HG03342 (cell line): ENCODE data around the gene GALNT14.

Source experiments
- ATAC-seq: cut with Tn5 transposase; IDR thresholded peaks from one replicate; pipeline ENCODE4 v1.9.1; 2021; ENCODE audit warnings: mild to moderate bottlenecking, moderate library complexity; ENCODE audit not compliant: unreplicated experiment

The GALNT14 gene

DNA sequence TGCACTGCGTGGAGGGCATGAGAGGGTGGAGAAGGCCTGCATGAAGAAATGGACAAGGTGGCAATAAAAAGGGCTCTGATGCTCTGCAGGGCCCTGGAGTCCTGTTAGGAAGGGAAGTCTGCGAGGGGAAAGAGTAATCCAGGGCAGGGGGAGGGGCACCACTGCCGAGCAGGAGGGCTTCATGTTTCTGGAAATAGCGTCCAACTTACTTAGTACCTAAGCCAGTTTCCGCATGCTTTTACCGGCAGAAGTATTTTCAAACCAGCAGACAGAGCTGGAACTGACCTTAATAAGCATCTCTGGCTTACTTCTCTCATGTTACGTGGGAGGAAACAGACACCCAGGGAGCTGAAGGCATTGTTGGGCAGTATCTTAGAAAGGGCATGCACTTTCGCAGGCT, 156.7 kb downstream of the GALNT14 start:
- no peak for ATAC-seq

DNA sequence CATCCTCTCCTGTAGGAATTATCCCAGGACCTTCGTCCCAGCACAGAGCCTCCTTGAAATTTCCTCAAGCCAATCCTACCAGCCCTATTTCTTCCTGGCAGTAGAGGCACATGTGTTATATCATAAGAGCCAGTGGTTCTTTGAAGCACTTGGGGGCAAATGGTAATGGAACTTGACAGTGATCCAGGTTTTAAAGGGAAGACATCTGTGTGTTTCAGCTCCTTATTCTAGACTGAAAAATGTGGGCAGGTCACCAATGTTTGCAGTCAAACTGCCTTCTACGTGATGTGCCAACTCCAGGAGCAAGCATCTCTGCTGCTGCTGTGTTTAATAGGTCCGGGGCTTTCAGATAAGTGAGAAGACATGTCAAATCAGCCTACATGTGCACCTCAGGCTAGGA, 157.1 kb downstream of the GALNT14 start:
- ATAC-seq: no peak

DNA sequence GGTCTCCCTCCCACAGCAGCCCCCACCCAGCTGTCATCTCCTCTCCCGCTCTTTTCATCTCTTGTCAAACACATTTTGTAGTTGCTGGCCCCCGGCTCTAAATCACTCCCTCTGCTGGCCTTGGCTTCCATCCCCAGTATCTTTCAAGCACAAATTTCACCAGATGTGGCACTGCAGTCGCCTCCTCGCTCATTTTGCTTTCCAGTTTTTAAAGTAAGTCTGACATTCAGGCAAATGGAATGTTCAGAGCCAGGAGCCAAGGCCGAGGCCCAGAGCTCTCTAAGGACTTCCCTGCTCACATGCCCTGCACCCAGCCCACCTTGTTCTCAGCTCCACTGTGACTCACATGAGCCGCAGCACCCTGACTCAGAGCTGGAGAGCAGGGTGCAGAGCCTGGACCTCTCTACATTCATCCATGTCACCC, 158.4 kb downstream of the GALNT14 start:
- no peak for ATAC-seq

DNA sequence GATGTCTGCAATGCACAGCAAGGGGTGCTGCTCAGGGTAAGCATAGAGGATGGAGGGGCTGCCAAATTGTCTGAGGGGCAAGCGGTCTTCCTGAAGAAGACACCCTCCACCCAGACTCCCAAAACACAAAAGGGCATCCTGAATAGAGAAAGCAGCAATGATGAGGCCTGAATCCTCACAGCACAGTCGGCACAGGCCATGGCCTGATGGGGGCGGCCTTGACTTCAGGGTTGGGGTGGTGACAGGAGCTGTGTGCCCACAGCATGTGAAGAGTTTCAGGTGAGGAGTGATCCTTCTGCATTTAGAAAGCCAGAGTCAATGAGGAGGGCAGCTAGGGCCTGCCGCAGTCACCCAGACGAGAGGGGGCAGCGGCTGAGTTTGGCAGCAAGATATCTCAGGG, 159.4 kb downstream of the GALNT14 start:
- ATAC-seq: no peak

DNA sequence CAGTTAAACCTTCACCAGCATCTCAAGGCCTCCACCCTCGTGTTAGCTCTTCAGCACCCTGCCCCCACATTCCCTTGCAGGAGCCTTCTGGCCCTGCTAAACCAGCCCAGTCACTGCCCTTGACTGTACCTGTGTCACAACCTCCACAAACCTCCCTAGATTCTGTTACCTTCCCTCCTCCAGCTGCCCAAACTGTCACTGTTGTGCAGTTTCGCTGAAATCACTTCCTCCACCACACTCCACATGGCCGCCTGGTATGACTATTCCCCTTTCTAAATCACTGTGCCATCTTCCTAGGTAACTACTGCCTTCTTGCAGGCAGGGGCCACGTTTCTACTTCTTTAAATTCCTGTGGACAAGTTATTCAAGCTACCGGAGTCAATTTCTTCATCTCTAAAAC, 160.2 kb downstream of the GALNT14 start:
- ATAC-seq: no peak

DNA sequence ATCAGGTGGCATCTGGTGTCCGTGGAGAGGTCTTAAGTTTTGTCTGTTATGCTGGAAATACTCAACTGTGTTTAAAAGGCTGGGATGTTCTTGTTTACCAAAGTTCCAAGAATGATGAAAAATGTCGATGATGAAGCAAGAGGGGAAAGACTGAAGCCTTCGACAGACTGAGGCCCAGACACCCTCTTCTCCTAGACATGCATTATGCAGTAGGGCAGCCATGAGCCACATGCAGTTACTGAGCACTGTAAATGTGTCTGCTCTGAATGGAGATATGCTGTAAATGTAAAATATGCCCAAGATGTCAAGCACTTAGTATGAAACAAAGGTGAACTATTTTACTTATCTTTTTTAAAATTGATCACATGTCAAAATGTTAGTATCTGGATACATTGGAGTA, 163.1 kb downstream of the GALNT14 start:
- no peak for ATAC-seq

DNA sequence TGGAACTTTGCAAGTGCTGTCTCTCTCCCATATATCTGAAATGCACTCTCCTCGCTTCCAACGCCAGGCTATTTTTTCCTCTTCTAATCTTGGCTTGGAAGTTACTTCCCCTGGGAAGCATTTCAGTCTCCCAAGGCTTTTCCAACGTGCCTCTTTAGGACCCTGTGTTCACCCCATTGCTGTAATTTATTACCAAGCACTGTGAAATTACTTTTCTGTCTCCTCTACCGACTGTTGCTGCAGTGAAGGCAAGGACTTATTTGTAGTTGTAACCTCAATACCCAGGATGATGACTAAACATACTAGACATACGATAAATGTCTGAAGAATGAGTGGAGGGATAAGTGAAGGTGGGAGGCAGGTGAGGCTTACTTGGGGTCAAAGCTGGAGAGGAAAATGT, 163.7 kb downstream of the GALNT14 start:
- no peak for ATAC-seq

DNA sequence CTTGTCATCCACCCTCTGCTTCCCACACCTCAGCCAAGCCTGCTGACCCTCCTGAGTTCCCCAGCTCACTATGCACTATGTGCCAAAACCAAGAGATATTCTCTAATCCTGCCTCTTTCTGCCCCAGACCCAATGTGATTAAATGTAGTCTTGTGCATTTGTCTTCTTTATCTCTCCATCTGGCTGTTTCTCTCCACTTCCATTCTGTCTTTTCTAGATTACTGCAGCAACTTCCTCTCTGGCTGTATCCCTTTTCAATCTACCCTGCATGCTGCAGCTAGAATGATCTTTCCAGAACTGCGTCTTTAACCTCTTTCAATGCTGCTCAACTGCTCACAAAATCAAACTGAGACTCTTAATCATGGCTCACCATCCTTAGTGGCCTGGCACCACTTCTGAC, 164.1 kb downstream of the GALNT14 start:
- no peak for ATAC-seq

DNA sequence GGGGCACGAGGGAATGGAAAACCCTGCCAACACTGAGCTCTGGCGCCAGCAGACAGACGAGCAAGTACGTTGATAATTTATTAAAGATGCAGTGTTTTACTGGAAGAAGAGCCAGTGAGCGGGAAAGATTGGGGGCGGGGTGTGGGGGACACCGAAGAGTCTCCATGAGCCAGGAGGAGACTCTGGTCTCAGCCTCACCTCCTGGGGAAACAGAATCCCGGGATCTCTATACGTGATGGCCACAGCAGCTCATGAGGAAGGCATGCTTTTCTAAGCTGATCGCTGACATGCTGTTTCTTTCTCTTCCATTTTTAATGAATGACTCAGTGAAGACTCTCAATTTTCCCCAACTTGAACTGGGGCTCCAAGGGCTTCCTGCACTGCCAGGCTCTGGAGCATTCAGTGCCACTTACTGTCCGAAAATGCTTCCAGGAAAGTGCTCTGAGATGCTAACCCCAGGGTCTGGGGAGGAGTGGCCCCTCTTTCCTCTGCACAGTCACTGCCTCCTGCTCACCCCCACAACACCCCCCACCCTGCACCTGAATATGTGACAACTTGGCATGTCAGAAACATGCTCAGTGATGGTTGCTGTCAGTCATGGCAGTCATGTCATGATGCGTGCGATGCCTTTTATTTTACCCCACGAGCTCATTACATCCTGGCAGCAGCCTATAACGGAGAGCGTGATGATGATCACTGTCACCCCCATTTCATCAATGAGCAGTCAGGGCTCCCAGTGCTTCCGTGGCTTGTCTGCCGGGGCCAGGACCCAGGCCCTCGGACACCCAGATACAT, 166.8 kb downstream of the GALNT14 start:
- no peak for ATAC-seq

DNA sequence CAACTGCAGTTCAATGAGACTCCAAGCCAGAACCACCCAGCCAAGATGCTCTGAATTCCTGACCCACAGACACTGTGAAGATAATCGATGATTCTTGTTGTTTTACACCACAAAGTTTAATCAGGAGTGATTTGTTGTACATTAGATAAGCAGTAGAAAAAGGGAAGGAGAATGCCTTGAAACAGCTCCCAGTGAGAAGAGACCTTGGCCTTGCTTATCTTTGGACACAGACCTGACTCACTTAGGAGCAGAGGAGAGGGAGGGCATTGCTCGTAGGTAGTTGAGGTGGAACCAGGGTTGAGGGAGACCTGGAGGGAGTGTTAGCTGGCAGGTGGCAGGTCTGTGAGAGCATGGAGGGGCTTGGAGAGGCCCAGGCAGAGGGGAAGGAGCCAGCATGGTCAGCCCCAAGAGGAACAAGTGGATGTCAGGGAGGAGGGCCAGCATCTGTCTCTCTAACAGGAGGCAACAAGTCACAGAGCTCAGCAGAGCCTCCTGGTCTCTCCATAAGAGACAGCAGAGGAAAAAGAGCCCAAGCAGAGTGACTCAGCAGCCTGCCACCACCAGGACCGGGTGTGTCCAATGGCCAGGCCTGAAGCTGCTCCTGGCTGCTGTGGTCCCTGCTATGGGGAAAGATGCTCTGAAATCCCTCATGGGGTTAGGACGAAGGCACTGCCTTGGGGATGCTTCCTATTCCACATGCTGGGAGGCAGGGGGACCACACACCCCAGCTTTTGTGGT, 169.4 kb downstream of the GALNT14 start:
- ATAC-seq: no peak

DNA sequence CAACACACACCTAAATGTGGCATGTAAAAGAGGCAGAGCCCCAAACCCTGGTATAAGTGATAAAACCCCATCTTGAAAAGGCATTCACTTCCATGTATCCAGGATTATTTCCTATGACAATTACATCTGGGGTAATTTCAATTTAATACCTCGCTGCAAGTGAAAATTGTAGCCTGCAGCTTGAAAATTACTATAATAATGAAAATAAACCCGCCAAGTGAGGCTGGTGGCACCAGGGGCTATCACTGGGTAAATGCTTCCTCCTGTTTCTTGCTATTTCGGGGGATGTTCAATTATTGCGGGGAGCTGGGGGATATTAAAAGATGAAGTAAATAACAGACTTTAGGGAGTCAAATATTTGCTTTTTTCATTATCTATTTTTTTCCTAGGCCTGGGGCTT, 171.5 kb downstream of the GALNT14 start:
- ATAC-seq: no peak

DNA sequence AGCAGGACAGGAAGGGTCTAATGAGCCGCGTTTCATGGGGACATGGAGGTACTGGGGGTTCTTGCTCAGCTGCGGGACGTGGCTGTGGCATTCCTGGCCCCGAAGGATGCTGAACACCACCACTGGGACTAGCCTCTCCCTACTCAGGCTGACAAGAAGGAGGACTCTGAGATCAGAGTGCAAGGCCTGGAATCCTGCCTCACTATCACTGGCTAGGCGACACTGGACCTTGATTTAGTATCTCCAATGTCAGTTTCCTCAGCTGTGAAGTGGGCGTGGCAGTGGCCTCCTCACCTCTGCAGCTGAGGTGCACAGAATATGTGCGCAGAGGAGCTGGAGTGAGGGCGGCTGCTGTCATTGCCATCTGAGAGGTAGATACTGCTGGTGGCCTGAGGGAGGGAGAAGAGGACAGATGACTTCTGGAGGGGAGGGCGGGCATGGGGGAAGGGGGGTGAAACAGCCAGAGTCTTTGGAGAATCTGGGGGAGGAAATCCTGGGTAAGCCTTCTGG, 173.2 kb downstream of the GALNT14 start:
- no peak for ATAC-seq

DNA sequence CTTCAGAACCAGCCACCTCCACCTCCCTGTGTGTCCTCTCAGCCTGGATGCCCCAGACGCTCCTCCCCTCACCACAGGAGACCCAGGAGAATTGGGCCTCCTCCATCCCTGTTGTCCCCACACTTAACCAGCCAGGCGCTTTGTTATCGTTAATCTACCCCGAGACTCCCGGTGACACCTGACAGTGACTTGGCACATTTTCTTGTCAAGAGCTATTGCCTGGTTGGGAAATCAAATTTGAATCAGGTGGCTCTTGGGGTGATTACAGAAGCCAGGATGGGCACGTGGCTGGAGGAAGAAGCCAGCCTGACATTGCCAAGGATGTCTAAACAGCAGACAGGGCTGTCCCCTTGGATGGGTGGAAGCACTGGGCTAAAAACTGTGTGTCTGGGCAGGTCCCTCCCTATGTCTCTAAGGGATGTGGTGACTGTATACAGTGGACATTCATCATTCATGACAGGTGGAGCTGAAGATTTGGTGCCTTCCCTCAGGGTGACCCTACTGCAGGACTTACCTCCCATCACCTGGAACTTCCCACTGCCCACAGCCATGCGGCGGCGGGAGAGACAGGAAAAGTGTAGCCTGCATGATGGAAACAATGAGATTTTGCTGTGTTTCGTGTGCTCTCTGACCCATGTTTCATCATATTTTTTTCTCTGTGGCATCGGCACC, 173.8 kb downstream of the GALNT14 start:
- ATAC-seq: no peak

DNA sequence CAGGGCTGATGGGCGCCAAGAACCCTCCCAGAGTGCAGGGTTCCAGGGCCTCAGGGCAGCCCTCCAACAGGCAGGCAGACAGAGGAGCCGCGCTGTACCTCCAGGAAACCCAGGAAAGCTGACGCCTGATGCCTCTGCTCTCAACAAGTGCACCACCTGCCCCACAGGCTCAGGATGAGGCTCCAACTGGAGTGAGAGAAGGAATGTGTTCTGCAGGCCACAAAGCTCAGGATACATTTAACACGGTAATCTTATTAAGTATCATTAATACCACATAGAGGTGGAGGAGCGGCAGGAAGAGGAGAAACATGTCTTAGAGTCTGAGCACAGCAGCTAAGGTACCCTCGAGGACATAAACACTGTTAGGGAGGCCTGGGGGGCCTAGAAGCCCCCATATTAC, 175.1 kb downstream of the GALNT14 start:
- no peak for ATAC-seq

DNA sequence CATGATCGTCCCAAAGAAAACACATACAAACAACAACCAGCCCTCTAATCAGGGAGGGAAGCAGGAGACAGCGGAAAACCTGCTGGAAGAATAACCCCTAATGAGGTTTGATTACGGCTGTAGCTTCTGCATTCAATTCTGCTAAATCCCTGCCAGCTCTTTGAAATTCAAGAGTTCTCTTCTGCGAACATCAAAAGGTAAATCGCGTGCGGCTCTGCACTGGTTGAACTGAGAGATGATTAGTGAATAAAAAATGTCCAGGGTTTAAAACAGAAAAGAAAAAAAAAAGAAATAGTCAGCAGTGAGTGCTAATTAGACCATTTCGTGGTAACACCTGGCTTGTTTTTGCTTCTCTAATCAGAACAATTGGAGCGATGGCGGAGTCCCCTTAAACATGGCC, 178.0 kb downstream of the GALNT14 start:
- no peak for ATAC-seq

DNA sequence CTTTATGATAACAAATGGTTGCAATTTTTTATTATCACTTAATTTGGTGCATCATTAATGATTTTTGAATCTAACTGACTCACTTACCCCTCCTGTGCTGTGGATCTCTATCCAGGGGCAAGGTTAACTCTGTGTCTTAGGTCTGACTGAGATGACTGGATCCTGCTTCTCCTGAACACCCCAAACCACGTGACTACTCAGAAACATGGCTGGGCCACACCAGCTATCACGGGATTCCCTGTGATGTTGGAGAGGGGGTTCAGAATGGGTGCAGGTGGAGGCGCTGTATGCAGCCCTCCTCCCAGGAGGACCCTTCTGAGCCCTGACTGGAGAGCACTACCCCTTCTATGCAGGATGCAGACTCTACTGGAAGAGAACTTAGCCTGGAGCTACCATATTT, 178.6 kb downstream of the GALNT14 start:
- no peak for ATAC-seq

DNA sequence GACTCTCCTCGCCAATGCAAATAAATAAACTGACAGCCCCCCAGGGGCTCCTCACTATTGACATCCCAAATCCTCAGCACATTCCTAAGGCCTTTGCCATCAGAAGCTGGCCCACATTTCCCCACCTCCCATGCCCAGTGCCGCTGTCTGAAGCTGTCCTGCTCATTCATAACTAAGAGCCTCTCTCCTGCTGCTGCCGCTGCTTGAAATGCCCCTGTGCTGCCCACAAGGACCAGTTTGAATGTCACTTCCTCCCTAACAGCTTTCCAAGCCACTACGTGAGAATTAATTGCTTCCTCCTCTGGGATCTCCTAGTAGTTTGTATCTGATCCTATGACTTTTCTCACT, 179.3 kb downstream of the GALNT14 start:
- no peak for ATAC-seq

DNA sequence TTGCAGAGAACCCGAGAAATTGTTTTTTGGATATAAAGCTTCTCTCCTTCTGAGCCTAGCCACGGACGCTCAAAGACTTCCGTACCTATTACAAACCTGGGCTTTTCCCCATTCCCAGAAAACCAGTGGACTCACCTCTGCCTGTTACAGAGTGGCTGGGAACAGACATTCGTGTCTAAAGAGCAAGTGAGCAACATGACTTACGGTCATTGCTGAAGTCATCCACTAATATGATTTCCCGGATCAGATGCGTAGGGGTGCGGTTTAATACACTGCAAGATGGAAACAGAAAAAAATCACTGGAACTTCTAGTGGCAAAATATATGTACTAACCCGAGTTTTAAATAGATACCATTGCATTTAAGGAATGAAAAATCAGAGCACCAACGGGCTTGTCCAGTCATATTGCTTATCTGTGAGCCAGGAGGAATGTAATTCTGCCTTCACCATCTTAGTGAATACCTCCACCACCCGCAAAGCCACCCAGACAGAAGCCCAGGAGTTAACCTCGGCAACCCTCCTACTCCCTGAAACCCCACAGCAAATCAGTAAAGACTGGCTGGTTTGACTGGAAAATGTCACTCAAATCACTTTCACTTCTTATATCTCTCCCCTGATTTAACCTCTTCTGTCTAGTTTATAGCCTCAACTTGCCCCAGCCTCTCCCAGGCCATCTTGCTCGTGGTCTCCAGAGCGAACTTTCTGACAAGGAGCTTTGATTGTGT, 179.9 kb downstream of the GALNT14 start:
- no peak for ATAC-seq

DNA sequence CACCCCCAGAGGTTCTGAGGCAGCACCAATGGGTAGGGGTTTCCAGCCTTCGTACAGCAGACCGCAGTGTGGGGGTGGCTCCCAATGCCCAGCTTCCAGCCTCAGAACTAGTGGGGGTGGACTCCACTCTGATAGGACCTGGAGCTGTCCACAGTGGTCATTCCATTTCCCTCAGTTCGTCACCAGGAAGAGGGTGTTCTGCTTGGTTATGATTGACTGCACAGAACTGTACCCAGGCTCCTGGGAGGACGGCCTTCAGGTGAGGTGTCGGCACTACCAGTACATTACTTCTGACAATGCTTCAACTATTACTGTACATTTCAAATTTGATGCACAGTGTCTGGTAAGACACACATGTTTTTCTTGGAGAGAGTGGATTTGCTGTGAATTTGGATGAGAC, 180.6 kb downstream of the GALNT14 start:
- no peak for ATAC-seq

DNA sequence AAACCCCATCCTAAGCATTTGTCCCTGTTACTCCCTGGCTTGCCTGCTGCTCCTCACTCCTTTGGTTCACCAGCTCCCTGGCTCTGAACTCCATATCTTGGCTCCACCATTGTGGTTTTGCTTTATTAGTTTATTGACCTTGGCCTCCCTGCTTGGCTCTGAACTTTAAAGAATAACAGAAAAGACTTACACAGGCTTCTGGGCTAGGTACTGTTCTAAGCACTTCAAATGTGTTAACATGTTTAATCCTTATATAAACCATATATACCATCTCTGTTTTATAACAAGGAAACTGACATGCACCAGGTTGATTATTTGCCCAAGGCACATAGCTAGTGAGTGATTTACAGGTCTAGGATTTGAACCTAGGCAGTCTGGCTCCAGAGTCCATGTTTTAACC, 181.2 kb downstream of the GALNT14 start:
- ATAC-seq: no peak

DNA sequence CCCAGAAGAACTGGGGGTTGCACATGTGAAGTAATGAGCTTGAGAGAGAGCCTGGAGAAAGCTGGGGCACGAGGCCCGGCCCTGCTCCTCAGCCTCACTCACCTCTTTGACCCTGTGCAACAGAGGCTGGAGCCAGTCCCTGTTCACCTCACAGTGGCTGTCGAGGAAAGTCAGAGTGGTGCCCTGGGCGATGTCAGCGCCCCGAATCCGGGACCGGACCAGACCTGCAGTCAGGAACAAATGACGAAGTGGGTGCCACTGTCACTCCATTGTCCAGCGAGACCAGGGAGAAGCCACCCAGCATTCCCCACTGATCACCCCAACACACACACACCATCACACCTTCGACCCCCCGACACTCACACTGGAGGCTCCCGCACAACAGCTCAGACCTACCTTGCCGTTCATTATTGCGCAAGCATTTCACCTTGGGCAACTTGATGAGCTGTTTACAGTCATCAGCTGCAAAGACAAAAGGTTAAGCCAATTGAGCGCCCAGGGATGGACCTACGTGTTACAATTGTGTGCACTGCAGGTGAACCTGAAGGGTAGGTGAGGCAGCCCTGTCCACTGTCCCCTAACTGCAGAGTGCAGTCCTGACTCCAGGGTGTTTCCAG, 182.6 kb downstream of the GALNT14 start:
- no peak for ATAC-seq
